Stimulated activated naive CD4-positive, alpha-beta T cell treated with Interleukin-2 at 50 U/mL for 16 hours (primary cell): ENCODE data around the gene LRRC8D.

ENCODE experiments used
- DNase-seq: peaks from one replicate; lab custom pipeline; 2025; lab: John Stamatoyannopoulos, UW

Gene LRRC8D

DNA sequence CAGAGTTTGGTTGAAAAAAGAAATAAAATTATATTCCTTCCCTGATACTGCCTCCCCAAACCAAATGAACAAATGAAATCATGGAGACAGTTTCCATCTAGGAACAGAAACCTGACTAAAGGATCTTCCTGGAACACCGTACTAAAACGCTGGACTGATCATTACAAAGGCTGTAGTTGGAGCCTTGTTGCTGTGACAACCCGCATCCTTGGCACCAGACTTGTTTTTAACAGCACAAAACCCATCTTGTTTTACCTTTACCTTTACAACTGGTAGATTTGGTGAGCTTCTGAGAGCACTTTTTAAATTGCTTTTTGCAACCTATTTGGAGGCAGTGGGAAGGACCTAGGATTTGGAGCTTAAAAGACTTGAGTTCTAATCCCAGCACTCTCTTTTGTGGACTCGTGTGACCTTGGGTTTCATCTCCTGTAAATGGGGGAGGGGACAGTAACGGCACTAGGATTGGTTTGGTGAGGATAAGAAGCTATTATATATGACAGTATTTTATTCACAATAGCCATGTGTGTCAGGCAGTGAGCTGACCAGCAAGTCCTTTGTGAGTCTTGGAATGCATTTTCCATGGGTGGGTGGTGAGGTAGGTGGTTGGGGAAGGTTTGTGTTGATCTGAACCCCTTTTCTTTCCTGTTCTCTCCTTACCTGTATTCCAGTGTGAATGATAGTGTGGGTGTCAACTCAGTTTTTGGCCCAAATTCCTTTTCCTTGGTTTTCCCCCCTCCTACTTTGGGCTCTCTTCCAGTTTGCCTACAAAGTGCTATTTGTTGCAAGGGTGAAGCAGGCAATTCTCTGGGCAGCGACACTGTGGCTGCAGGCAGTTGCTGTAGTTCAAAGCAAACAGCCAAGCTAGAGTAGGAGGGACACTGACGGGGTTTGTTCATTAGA is 12.6 kb downstream of the LRRC8D start:
- DNase-seq = no peak

DNA sequence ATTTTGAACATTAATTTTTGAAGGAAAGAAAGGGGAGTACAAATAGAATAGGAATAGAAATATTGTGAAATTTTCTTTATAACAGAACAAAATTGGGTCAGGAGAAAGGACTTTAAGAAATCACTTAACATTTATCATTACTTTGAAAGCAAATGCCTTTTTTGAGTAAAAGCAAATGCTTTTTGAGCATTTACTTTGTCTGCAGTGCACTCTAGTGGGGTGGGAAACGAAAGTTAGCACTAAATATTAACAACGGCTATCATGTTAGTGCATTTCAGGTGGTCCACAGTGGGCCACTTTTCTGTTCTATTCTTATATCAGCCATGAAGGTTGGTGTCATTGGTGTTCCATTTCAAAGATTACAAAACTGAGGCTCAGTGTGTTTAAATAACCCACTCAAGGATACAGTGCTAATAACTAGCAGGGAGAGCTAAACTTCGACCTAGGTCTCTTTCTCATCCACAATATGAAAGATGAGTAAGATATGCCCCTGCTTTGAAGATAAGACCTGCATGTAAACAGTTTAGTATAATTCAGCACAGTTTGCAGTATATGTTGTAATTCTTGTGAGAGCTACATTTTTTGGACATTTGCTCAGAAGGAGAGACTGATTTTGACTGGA is 13.4 kb downstream of the LRRC8D start:
- DNase-seq = no peak

DNA sequence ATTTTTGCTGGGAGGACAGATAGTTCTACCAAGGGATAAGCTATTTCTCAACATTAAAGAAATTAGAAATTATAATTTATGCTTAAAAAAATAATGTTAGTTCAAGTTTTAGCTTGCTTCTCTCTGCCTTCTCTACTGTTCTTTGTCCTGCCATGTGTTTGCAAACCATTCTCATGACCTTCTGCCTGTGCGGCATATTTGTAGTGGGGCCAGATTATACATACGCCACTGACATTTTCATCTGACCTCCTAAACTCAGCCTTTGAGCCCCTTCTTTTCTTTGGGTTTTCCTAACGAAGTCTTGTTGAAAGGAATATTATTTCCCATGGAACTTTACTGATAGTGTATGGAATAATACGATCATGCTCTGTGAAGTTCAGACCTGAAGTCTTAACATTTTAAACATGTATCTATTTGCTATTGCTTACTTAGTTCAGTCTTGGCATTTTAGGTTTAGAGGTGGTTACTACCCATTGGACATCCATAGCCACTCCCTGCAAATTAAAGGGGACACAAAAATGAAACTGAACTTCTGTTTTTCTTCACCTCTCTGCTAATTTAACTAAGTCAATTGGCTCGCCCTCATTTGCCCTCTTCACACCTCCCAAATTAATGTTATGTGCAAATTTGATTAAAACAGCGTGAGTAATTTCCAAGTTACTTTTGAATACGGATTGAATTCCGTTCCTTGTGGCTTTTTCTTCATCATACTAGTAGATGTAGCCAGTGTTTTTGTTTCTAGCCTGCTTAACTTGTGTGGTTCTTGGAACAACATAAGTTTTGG is 15.6 kb downstream of the LRRC8D start:
- DNase-seq = no peak

DNA sequence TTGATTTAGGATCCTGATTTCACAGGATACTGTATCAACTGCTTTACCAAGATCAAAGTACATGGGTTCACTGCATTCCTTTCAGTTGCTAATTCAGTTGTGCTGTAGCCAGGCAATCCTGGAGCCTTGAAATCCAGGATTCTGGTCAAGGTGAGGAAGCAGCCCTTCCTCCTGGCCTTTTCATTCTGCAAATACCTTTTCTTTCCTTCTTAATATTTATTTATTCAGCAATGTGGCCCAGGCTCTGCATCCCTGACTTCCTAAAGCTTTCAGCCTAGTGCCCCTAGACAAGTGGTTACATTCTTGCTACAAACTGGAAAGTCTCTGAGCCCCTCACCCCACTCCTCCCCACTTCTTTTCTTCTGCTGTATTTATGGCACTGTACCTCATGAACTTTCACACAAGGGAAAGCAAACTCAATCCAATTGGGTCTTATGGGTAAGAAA is 16.2 kb downstream of the LRRC8D start:
- DNase-seq = no peak

DNA sequence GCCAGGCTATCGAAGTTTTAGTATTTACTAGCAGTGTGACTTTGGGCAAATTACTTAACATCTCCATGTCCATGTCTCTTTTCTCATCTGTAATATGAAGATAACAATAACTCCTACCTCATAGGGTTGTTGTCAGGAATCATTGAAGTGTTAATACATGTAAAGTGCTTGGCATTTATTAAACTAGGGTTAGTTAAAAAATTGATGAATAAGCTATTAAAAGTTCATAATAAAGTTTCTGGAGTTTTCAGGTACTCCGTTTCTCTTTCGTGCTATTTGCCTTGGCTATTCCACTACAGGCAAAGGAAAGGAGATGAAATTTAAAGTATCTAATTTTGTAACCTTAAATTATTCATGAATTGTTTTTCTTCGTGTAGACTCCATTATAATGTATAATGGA is 16.7 kb downstream of the LRRC8D start:
- DNase-seq = no peak

DNA sequence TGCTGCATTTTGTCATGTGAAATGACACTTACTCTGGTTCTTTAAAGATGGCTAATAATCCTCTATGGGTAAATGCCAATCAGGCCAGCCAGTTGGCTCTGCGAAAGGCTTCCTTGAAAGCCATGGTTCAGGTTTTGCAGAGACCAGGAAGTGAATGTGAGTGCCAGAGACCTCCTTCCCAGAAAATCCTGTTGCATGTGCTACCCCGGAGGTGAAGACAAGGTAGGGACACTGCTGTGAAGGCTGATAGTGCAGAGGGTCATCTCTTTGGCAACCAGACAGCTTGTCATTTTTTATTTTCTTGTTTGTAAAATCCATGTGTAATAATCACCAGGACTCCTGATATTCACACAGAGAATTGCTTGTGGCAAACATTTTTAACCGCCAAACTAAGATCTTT is 18.7 kb downstream of the LRRC8D start:
- DNase-seq = no peak

DNA sequence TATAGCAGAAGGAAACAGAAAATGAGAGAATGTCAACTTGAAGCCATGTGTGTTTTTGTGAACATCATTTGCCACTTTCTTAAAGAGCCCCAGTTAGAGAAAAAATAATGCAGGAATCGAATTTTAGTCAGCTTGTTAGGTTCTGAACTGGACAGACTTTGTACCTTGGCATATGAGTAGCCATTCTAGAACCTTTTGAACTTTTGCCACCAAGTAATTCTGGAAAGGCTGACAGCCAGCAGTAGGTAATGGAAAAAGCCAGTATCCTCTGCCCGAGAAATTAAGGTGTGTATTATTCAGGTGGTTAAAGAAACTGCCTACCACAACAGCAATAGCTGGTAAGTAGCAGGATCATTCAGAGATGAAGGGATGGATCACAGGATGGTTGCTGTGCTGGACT is 20.7 kb downstream of the LRRC8D start:
- DNase-seq = no peak

- no peak for DNase-seq
These were observed 21.9 kb downstream of the LRRC8D start for GRCh38 chr1:89842567-89843272.

DNA sequence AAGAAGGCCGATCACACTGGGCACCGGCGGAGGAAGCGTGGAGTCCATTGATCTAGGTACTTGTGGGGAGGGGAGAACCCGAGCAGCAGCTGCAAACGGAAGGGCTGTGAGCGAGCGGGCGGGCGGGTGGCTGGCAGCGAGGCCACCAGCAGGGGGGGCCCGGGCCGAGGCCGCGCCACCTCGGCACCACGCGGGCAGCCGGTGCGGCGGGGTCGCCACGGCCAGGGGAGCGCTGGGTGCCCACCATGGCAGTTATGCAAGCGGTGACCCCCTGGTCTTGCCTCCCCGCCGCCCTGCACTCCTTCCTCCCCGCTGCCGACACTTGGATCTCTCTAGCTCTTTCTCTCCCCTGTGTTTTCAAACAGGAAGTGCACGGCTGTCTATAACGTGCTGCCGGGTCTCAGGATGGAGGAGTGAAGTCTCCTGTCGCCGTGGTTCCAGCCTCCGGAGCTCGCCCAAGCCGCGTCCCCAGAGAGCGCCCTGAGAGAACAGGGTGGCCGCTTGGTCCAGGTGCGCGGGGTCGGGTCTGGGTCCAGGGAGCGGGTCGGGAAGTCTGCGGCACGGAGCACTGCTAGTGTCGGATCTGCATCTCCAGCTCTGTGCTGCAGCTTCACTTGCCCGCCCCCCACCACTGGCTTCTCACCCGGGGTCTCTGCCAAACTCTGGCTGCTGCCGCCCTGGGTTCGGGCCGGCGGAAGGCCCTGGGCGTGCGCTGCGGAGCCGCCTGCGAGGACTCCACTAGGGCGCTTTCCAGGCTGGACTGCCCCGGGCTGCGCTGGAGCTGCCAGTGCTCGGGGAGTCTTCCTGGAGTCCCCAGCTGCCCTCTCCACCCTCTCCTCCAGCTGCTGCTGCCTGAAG is 22.7 kb downstream of the LRRC8D start:
- DNase-seq = peak; percentile 75

DNA sequence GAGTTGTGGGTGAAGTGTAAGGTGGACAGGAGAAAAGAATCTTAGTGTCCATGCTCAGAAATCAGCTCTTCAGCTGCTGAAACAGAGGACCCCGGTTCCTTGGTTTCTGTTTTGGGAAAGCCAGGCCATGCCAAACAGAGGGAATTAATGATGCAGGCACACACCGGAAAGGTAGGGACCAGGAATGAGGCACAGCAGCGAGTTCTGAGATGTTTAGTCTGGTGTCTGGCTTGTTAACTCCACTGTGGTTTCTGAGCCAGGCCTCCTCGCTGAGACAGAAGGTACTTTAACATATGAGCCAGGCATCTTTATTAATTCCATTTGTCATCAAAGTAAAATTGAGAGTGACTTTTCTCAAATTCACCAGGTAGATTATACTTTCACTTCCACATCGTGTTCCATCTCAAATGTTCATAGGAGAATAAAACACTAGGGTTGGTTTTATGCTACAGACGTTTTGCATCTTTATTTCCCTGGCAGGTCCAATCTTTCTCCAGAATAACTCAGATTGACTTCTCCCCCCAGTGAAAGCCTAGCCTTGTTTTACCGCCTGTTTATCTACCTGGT is 23.5 kb downstream of the LRRC8D start:
- DNase-seq = peak; percentile 56

GRCh38 chr1:89844860-89845259 is 24.0 kb downstream of the LRRC8D start:
- DNase-seq = no peak

DNA sequence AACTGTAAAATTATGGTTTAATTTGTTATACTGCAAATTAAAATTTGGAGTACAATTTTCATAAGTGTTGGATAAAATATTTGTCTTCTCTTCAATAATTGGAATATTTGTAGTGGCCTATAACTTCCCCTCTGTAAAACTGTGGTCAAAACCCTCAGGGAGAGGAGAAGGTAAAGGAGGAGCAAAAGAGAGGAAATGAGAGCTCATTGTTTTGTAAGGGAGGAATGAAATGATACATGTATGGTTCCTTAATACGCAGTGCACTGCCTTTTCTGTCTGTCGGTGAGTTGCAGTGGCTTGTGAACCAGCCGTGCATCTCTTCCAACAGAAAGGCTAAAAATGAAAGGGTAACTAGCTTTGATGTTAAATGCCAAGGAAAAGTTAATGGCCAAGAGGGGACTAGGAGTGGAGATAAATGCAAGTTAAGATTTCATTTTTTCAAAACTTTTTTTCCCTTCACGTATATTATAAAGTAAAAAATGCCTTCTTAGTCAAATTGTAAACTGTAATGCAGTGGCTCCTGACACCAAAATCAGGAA is 26.4 kb downstream of the LRRC8D start:
- DNase-seq = no peak

- no peak for DNase-seq
These were observed 30.1 kb downstream of the LRRC8D start for GRCh38 chr1:89850844-89851415.

DNA sequence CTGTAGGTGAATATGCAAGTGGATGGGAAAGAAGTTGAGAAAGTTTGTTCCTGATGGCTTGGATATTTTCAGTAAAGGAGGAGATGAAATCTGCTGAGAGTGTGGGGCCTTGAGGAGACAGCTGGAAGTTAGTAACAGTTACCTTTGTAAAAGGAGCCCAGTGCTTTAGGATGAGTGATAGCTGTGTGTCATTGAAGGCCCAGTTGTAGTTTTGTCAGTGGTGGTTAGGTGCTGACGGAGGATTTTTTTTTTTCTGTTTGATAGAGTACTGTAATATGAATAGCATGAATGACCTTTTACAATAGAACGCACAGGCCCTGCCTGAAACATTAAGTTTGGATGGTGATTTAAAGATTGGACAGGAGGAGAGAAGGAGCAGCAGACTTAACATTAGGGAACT is 33.3 kb downstream of the LRRC8D start:
- no peak for DNase-seq

DNA sequence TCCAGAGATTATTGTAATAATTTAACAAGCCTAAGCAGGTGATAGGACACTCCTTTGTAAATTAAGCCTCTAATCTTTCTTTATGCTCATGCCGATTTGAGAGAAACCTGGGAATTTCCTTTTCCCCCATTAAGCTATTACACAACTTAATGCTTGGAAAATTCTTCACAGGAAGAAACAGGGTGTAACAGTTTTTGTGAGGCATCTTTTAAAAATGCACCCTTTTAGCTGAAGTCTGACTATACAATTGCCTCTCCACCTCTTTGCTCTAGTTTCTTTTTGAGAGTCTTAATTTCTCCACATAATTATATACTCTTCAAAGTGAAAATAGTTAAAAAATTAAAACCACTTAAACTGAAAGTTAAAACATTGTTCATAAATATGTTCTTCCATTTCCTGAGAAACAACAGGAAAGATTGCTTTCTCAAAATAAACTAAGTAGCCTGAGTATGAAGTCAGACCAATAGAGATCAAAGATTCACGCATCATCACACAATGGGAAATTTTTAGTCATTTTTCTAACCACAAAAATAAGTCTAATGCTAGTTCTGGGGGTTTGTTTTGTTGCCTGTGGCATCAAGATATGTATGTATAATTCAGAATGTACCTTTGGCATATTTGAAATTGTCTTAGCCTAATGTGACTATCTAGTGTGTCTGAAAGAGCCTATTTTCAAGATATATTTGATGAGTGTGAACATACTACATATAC is 34.7 kb downstream of the LRRC8D start:
- no peak for DNase-seq

- DNase-seq = no peak
These were observed 42.5 kb downstream of the LRRC8D start for GRCh38 chr1:89863165-89863830.

DNA sequence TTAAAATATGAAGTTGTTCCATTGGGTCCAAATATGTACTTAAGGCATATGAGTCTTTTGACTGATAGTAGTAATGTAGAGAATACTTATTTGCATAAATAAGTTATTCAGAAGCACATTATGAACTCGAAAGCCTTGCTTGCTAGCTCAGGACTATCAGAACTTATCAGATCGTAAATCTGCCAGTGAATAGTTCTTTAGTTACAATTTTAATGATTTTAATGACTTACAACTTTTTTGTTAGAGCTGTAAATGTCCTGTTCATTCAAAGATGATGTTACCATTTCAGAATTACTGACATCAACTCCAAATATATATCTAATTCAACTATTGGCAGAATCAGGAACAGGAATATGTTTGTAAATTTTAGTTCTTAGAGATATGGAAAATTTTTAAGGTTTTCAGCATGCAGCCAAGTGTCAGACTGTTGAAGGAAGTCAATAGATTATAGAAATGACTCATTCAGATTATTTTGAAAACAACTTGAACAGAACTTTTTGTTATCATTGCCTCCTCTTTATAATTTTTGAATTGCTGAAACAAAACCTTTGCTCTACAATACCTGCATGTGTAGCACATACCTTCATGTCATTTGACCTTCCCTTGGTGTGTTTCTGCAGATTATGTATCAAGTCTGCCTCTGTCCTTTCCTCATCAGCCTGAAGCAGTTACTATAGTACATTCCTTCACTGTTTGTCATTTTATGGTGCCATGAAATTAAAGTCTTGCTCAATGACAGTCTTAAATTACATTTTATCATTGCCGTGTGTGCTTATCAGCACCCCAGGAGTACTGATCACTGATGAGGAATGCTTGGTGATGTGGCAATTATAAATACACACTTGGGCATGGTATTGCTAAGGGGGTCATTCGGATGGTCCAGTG is 44.9 kb downstream of the LRRC8D start:
- no peak for DNase-seq

DNA sequence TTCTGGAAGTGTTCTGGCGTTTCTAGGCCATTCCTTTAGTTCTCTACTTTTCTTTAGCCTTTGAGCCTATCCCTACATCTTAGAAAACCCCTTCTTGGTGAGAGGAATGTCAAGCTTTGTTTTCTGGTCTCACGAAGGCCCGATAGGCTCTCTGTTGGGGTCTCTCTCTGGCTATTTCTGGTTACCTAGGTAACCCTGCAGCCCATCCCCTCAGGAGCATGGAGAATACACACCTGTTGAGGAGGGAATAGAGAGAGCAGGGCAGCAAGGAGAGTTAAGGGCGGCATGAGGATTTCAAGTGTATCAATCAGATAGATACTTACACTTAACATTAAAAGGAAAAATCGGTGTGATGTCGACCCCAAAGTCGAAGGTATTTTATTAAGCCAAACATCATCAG is 45.7 kb downstream of the LRRC8D start:
- no peak for DNase-seq
